Neural cell (in vitro differentiated cells): ENCODE results near the gene PTOV1.

Source experiments
- CTCF ChIP-seq: fragments of 450-650 bp; IDR thresholded peaks from 2 replicates; pipeline ENCODE4 v1.5.1; 2014; ENCODE audit warnings: antibody characterized with exemption, mild to moderate bottlenecking, moderate library complexity; ENCODE audit not compliant: poor library complexity, severe bottlenecking
- EP300 ChIP-seq: fragments of 450-650 bp; conservative IDR thresholded peaks from 2 replicates; pipeline ENCODE4 v1.6.1; 2014; ENCODE audit warnings: antibody characterized with exemption, mild to moderate bottlenecking, moderate library complexity; ENCODE audit not compliant: poor library complexity, severe bottlenecking
- EZH2 ChIP-seq: fragments of 200-600, 300-800 bp; shearing (Covaris generic), sonication (generic); IDR thresholded peaks from 2 replicates; pipeline ENCODE4 v1.6.1; 2014; ENCODE audit warnings: antibody characterized with exemption, low read length, borderline replicate concordance, mild to moderate bottlenecking; ENCODE audit not compliant: insufficient read depth, poor library complexity, severe bottlenecking
- POLR2AphosphoS5 ChIP-seq: IDR thresholded peaks from 2 replicates; pipeline ENCODE4 v1.6.1; 2012
- RAD21 ChIP-seq: fragments of 450-650 bp; conservative IDR thresholded peaks from 2 replicates; pipeline ENCODE4 v1.6.1; 2014; ENCODE audit warnings: antibody characterized with exemption, mild to moderate bottlenecking, moderate library complexity
- REST ChIP-seq: IDR thresholded peaks from 2 replicates; pipeline ENCODE4 v1.6.1; 2012; ENCODE audit warnings: borderline replicate concordance
- SMC3 ChIP-seq: fragments of 450-650 bp; conservative IDR thresholded peaks from 2 replicates; pipeline ENCODE4 v1.6.1; 2014; ENCODE audit warnings: antibody characterized with exemption, mild to moderate bottlenecking, moderate library complexity; ENCODE audit not compliant: poor library complexity
- TAF1 ChIP-seq: IDR thresholded peaks from 2 replicates; pipeline ENCODE4 v1.6.1; 2012; ENCODE audit warnings: low read depth

DNA sequence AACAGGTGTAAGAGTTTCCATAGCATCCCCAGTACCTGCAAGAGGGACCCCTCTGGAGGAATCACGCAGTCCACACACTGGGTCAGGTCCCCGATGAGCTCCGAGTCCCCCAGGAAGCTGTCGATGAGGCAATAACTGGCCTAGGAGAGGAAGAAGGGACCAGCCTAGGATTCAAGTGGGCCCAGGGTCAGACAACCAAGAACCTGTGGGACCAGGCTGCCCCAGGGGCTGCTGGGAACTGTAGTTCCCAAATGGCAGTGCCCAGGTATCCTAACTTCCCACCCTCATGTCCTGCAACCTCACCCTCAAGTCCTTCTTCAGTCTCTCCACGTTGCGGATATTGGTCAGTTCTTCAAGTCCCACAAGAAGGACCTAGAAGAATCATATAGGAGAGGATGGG is 39.6 kb upstream of the PTOV1 start:
- no peak for TF ChIP-seq CTCF
- no peak for TF ChIP-seq POLR2AphosphoS5
- no peak for TF ChIP-seq RAD21
- no peak for TF ChIP-seq EP300
- TF ChIP-seq REST: no peak
- TF ChIP-seq EZH2: no peak
- no peak for TF ChIP-seq TAF1
- TF ChIP-seq SMC3: no peak
